AG04450 (cell line): ENCODE measurements around the gene ZNF804A. TPM values are rescaled to one million over a fixed set of nuclear protein-coding genes. Genes with fewer than 3 reads are reported as not detected.

Experiments
- CTCF ChIA-PET: fragments of 300-600, 350-600 bp; formaldehyde crosslinking; extraction: SDS; loops from one replicate; lab custom pipeline; 2022; ENCODE audit warnings: antibody characterized with exemption, inconsistent platforms; lab: Charles Lee
- POLR2A ChIA-PET: fragments of 350-600 bp; formaldehyde crosslinking; extraction: SDS; loops from one replicate; lab custom pipeline; 2021; ENCODE audit warnings: antibody characterized with exemption, inconsistent platforms; lab: Yijun Ruan, JAX
- DNase-seq: peaks from one replicate; pipeline ENCODE4 v3.0.0-alpha.2; 2011; ENCODE audit warnings: low read depth, low spot score
- H3K27ac ChIP-seq: one replicate; pipeline ENCODE4 v1.5.1; 2012; ENCODE audit warnings: low read depth, low read length, control low read depth
- H3K27me3 ChIP-seq: one replicate; pipeline ENCODE4 v1.6.0; 2012; ENCODE audit warnings: low read length; ENCODE audit not compliant: control insufficient read depth, insufficient read depth
- H3K4me3 ChIP-seq: 2 replicates; pipeline ENCODE4 v1.5.1; 2011; ENCODE audit warnings: mild to moderate bottlenecking, low read depth, low read length, control low read depth
- H3K9me3 ChIP-seq: 2 replicates; pipeline ENCODE4 v1.5.1; 2012; ENCODE audit warnings: low read length; ENCODE audit not compliant: control insufficient read depth, insufficient read depth
- CTCF ChIP-seq: IDR thresholded peaks from 2 replicates; pipeline ENCODE4 v1.5.1; 2011; ENCODE audit warnings: low read depth, low read length, control low read depth, inconsistent platforms
- polyA plus RNA-seq: library from polyadenylated mRNA; depleted of rRNA; stranded (reverse); fragments of >200 nt; gene quantifications from 2 replicates; pipeline ENCODE4 v1.2.3, GENCODE V29; 2011

ZNF804A gene
- polyA plus RNA-seq, 1 experiment, result 6.2 TPM

- H3K27ac ChIP-seq, result no peak overlapping the region
- H3K27me3 ChIP-seq, result no peaks in the 10 kb centered on the region
- no peak for DNase-seq
- no peak overlapping the region for H3K4me3 ChIP-seq
- H3K9me3 ChIP-seq, result peaks cover 8% of the 10 kb centered on the region; the same call in 1 of the 2 replicates
- ChIA-PET POLR2A (no interaction called here), CTCF (no interaction called here)
- TF ChIP-seq CTCF, result no peak
Measured at GRCh38 chr2:184685999-184686841, 87.9 kb downstream of the ZNF804A start.

GRCh38 chr2:184689638-184690037, 91.3 kb downstream of the ZNF804A start:
- CTCF ChIA-PET, result no interaction called here
- peak; percentile 6 for DNase-seq
- no peak overlapping the region for H3K4me3 ChIP-seq
- H3K27ac ChIP-seq, result no peak overlapping the region
- no peaks in the 10 kb centered on the region for H3K27me3 ChIP-seq
- TF ChIP-seq CTCF, result no peak
- POLR2A ChIA-PET, result no interaction called here
- H3K9me3 ChIP-seq, result peaks cover 8% of the 10 kb centered on the region; the same call in 1 of the 2 replicates

GRCh38 chr2:184692141-184692734, 93.9 kb downstream of the ZNF804A start:
- Histone ChIP-seq H3K27me3 (no peaks in the 10 kb centered on the region), H3K27ac (no peak overlapping the region), H3K9me3 (no peaks in the 10 kb centered on the region), H3K4me3 (no peak overlapping the region)
- TF ChIP-seq CTCF, result no peak
- no peak for DNase-seq
- POLR2A ChIA-PET, result no interaction called here
- CTCF ChIA-PET, result no interaction called here

GRCh38 chr2:184696644-184697043, 98.3 kb downstream of the ZNF804A start:
- no peak for DNase-seq
- H3K27ac ChIP-seq, result no peak overlapping the region
- no peaks in the 10 kb centered on the region for H3K9me3 ChIP-seq
- no peak overlapping the region for H3K4me3 ChIP-seq
- H3K27me3 ChIP-seq, result no peaks in the 10 kb centered on the region
- ChIA-PET CTCF (no interaction called here), POLR2A (no interaction called here)
- no peak for TF ChIP-seq CTCF

GRCh38 chr2:184698476-184698875, 100.1 kb downstream of the ZNF804A start:
- Histone ChIP-seq H3K4me3 (no peak overlapping the region), H3K9me3 (no peaks in the 10 kb centered on the region), H3K27me3 (no peaks in the 10 kb centered on the region), H3K27ac (no peak overlapping the region)
- ChIA-PET CTCF (no interaction called here), POLR2A (no interaction called here)
- TF ChIP-seq CTCF, result no peak
- DNase-seq, result no peak
